ENCODE results near the gene BCL11B.

BCL11B gene

GRCh38 chr14:99183311-99183710, 88.7 kb downstream of the BCL11B start:
- no peak for DNase-seq (ENCODE audit: low read depth in 2 of 2)

GRCh38 chr14:99182548-99183250, 89.3 kb downstream of the BCL11B start:
- no peak for DNase-seq (ENCODE audit: low read depth in 2 of 2)

GRCh38 chr14:99181804-99182520, 90.0 kb downstream of the BCL11B start:
- DNase-seq (ENCODE audit: low read depth in 2 of 2), result no peak

GRCh38 chr14:99181241-99181640, 90.8 kb downstream of the BCL11B start:
- DNase-seq (ENCODE audit: low read depth in 2 of 2), result no peak

GRCh38 chr14:99179946-99180345, 92.1 kb downstream of the BCL11B start:
- DNase-seq (ENCODE audit: low read depth in 2 of 2), result no peak

GRCh38 chr14:99179506-99179905, 92.5 kb downstream of the BCL11B start:
- no peak for DNase-seq (ENCODE audit: low read depth in 2 of 2)

GRCh38 chr14:99177886-99178835, 93.8 kb downstream of the BCL11B start:
- no peak for DNase-seq (ENCODE audit: low read depth in 2 of 2)

GRCh38 chr14:99177046-99177655, 94.8 kb downstream of the BCL11B start:
- no peak for DNase-seq (ENCODE audit: low read depth in 2 of 2)

GRCh38 chr14:99176156-99176945, 95.6 kb downstream of the BCL11B start:
- DNase-seq (ENCODE audit: low read depth in 2 of 2), result no peak

- no peak for DNase-seq (ENCODE audit: low read depth in 2 of 2)
Measured at GRCh38 chr14:99175331-99176155, 96.5 kb downstream of the BCL11B start.

GRCh38 chr14:99174770-99175319, 97.2 kb downstream of the BCL11B start:
- no peak for DNase-seq (ENCODE audit: low read depth in 2 of 2)

GRCh38 chr14:99174081-99174769, 97.8 kb downstream of the BCL11B start:
- no peak for DNase-seq (ENCODE audit: low read depth in 2 of 2)

- DNase-seq (ENCODE audit: low read depth in 2 of 2), result no peak
Measured at GRCh38 chr14:99173506-99173905, 98.5 kb downstream of the BCL11B start.

- no peak for DNase-seq (ENCODE audit: low read depth in 2 of 2)
Measured at GRCh38 chr14:99173086-99173485, 98.9 kb downstream of the BCL11B start.

- DNase-seq (ENCODE audit: low read depth in 2 of 2), result no peak
Measured at GRCh38 chr14:99171396-99171795, 100.6 kb downstream of the BCL11B start.

GRCh38 chr14:99169776-99170356, 102.1 kb downstream of the BCL11B start:
- no peak for DNase-seq (ENCODE audit: low read depth in 2 of 2)

GRCh38 chr14:99168330-99168729, 103.7 kb downstream of the BCL11B start:
- DNase-seq (ENCODE audit: low read depth in 2 of 2), result no peak

GRCh38 chr14:99166506-99166905, 105.5 kb downstream of the BCL11B start:
- DNase-seq (ENCODE audit: low read depth in 2 of 2), result no peak

- DNase-seq (ENCODE audit: low read depth in 2 of 2), result no peak
Measured at GRCh38 chr14:99164712-99165111, 107.3 kb downstream of the BCL11B start.

Measured in stimulated activated CD4-positive, alpha-beta T cell treated with anti-CD3 and anti-CD28 coated beads, Interleukin-1b, Interleukin-23, amount 100 ng/mL, for 4 hours (primary cell).